ENCODE measurements around the gene RFPL2. TPM values are rescaled to one million over a fixed set of nuclear protein-coding genes. Genes with fewer than 3 reads are reported as not detected.

Gene RFPL2
- total RNA-seq, 1 experiment from 2014 or later: not detected

- DNase-seq (ENCODE audit: low spot score): no peak
- TF ChIP-seq EZH2 (IDR thresholded peaks at IDR 0.05; ENCODE audit: borderline replicate concordance, low read depth, low read length, poor library complexity, severe bottlenecking): no peak
- TF ChIP-seq, protein P1, sequence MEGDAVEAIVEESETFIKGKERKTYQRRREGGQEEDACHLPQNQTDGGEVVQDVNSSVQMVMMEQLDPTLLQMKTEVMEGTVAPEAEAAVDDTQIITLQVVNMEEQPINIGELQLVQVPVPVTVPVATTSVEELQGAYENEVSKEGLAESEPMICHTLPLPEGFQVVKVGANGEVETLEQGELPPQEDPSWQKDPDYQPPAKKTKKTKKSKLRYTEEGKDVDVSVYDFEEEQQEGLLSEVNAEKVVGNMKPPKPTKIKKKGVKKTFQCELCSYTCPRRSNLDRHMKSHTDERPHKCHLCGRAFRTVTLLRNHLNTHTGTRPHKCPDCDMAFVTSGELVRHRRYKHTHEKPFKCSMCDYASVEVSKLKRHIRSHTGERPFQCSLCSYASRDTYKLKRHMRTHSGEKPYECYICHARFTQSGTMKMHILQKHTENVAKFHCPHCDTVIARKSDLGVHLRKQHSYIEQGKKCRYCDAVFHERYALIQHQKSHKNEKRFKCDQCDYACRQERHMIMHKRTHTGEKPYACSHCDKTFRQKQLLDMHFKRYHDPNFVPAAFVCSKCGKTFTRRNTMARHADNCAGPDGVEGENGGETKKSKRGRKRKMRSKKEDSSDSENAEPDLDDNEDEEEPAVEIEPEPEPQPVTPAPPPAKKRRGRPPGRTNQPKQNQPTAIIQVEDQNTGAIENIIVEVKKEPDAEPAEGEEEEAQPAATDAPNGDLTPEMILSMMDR (conservative IDR thresholded peaks at IDR 0.05; ENCODE audit: low read depth, low read length): no peak
- Histone ChIP-seq H3K9me3 (ENCODE audit: low read depth, low read length, poor library complexity, severe bottlenecking) (no peaks in the 10 kb centered on the region), H3K36me3 (ENCODE audit: insufficient read depth, low read length, poor library complexity, severe bottlenecking) (no peaks in the 10 kb centered on the region), H3K27me3 (replicated peaks; ENCODE audit: insufficient read depth, low read depth, low read length, poor library complexity) (no peaks in the 10 kb centered on the region), H3K4me1 (ENCODE audit: insufficient read depth, low read length, poor library complexity, severe bottlenecking) (peaks cover 15% of the 10 kb centered on the region), H3K27ac (ENCODE audit: low read depth, low read length, poor library complexity, severe bottlenecking) (no peak overlapping the region), H3K4me3 (ENCODE audit: low read depth, low read length, poor library complexity, severe bottlenecking) (no peak overlapping the region)
- no TSS peak for BruUV-seq (replicated peaks)
- ChIA-PET POLR2A (ENCODE audit: low non-redundant PET) (no interaction called here), CTCF (interaction anchor here (0.6 kb wide), 1 partner anchor 95 kb away, joined by 3 read pairs; no protein-coding TSS in a partner anchor)
- intact Hi-C loops (cut with micrococcal nuclease; ENCODE audit: unreplicated experiment): no loop called here
These were observed 28.2 kb upstream of the RFPL2 start for GRCh38 chr22:32233091-32233490.

- H3K27me3 ChIP-seq (replicated peaks; ENCODE audit: insufficient read depth, low read depth, low read length, poor library complexity): no peaks in the 10 kb centered on the region
- H3K9me3 ChIP-seq (ENCODE audit: low read depth, low read length, poor library complexity, severe bottlenecking): no peaks in the 10 kb centered on the region
- intact Hi-C loops (cut with micrococcal nuclease; ENCODE audit: unreplicated experiment): no loop called here
- H3K4me3 ChIP-seq (ENCODE audit: low read depth, low read length, poor library complexity, severe bottlenecking): no peak overlapping the region
- H3K27ac ChIP-seq (ENCODE audit: low read depth, low read length, poor library complexity, severe bottlenecking): no peak overlapping the region
- no TSS peak for BruUV-seq (replicated peaks)
- CTCF ChIA-PET: no interaction called here
- POLR2A ChIA-PET (ENCODE audit: low non-redundant PET): no interaction called here
- DNase-seq (ENCODE audit: low spot score): no peak
- H3K4me1 ChIP-seq (ENCODE audit: insufficient read depth, low read length, poor library complexity, severe bottlenecking): peaks cover 11% of the 10 kb centered on the region
- TF ChIP-seq EZH2 (IDR thresholded peaks at IDR 0.05; ENCODE audit: borderline replicate concordance, low read depth, low read length, poor library complexity, severe bottlenecking): no peak
- TF ChIP-seq, protein P1 (conservative IDR thresholded peaks at IDR 0.05; ENCODE audit: low read depth, low read length): no peak
- no peaks in the 10 kb centered on the region for H3K36me3 ChIP-seq (ENCODE audit: insufficient read depth, low read length, poor library complexity, severe bottlenecking)
These were observed 27.4 kb upstream of the RFPL2 start for GRCh38 chr22:32232191-32232830.

- H3K9me3 ChIP-seq (ENCODE audit: low read depth, low read length, poor library complexity, severe bottlenecking): no peaks in the 10 kb centered on the region
- no peak overlapping the region for H3K4me3 ChIP-seq (ENCODE audit: low read depth, low read length, poor library complexity, severe bottlenecking)
- no peaks in the 10 kb centered on the region for H3K27me3 ChIP-seq (replicated peaks; ENCODE audit: insufficient read depth, low read depth, low read length, poor library complexity)
- H3K4me1 ChIP-seq (ENCODE audit: insufficient read depth, low read length, poor library complexity, severe bottlenecking): no peaks in the 10 kb centered on the region
- H3K27ac ChIP-seq (ENCODE audit: low read depth, low read length, poor library complexity, severe bottlenecking): no peak overlapping the region
- intact Hi-C loops (cut with micrococcal nuclease; ENCODE audit: unreplicated experiment): no loop called here
- BruUV-seq (replicated peaks): no TSS peak
- H3K36me3 ChIP-seq (ENCODE audit: insufficient read depth, low read length, poor library complexity, severe bottlenecking): no peaks in the 10 kb centered on the region
- CTCF ChIA-PET: no interaction called here
- POLR2A ChIA-PET (ENCODE audit: low non-redundant PET): no interaction called here
- TF ChIP-seq, protein P1 (conservative IDR thresholded peaks at IDR 0.05; ENCODE audit: low read depth, low read length): no peak
- TF ChIP-seq EZH2 (IDR thresholded peaks at IDR 0.05; ENCODE audit: borderline replicate concordance, low read depth, low read length, poor library complexity, severe bottlenecking): no peak
- no peak for DNase-seq (ENCODE audit: low spot score)
These were observed 21.6 kb upstream of the RFPL2 start for GRCh38 chr22:32226326-32227104.
